GM06990 (cell line): Measurements from ENCODE around the gene BTK.

Experiments used
- DNase-seq: peaks from one replicate; pipeline ENCODE4 v3.0.0-alpha.2; 2011; ENCODE audit not compliant: insufficient read length; ENCODE audit errors: extremely low read depth
- H3K27me3 ChIP-seq: replicated peaks from 2 replicates; pipeline ENCODE4 v1.6.0; 2011; ENCODE audit warnings: low read length; ENCODE audit not compliant: control insufficient read depth, insufficient read depth
- H3K36me3 ChIP-seq: 2 replicates; pipeline ENCODE4 v1.5.1; 2011; ENCODE audit warnings: low read length; ENCODE audit not compliant: control insufficient read depth, insufficient read depth
- H3K4me3 ChIP-seq: replicated peaks from 2 replicates; pipeline ENCODE4 v1.5.1; 2011; ENCODE audit warnings: low read depth, mild to moderate bottlenecking, control low read depth, low read length
- CTCF ChIP-seq: IDR thresholded peaks from 2 replicates; pipeline ENCODE4 v1.5.1; 2011; ENCODE audit warnings: low read length, control low read depth, mild to moderate bottlenecking, inconsistent platforms; ENCODE audit not compliant: insufficient read depth, poor library complexity, severe bottlenecking

Gene BTK

DNA sequence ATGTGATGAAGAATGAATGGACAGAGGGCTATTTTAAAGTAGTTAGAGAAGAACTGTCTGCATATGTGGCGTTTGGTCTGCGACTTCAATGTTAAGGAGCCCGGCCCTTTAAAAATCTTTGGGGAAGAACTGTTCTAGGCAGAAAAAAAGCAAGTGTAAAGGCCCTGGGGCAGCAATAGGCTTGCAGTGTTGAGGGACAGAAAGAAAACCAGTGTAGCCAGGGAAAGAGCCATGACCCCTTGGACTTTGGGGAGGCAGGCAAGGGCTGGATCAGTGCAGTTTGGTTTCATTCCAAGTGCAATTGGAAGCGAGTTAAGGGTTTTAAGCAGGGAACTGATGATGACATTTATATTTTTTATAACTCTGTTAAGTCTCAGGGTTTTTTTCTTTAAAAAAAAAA lies 13.8 kb upstream of the BTK start:
- no peak for DNase-seq
- Histone ChIP-seq H3K36me3 (no peaks in the 10 kb centered on the region; the same call in 1 of the 2 replicates), H3K4me3 (no peak overlapping the region), H3K27me3 (no peaks in the 10 kb centered on the region)
- TF ChIP-seq CTCF, result no peak

- H3K27me3 ChIP-seq, result no peaks in the 10 kb centered on the region
- no peak overlapping the region for H3K4me3 ChIP-seq
- no peaks in the 10 kb centered on the region; the same call in 1 of the 2 replicates for H3K36me3 ChIP-seq
- no peak for DNase-seq
- TF ChIP-seq CTCF, result no peak
Observed at GRCh38 chrX:101398694-101399093, 12.7 kb upstream of the BTK start.

DNA sequence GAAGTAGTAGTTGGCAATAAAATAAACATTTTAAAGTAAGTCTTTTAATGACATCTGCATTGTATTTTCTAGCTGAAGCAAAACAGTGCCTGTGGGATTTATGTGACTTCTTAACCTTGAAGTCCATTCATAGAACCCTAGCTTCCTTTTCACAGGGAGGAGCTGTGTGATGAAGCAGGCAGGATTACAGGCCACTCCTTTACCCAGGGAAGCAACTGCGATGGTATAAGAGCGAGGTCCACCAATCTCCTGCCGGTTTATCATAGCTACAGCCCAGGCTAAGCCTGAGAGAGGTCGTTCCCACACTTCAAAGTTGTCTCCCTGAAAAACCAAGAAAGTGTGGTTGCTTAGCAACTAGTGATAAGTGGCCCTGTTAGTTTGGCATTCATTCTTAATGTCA lies 11.8 kb upstream of the BTK start:
- no peak for TF ChIP-seq CTCF
- H3K36me3 ChIP-seq, result no peaks in the 10 kb centered on the region; the same call in 1 of the 2 replicates
- no peaks in the 10 kb centered on the region for H3K27me3 ChIP-seq
- no peak for DNase-seq
- no peak overlapping the region for H3K4me3 ChIP-seq

DNA sequence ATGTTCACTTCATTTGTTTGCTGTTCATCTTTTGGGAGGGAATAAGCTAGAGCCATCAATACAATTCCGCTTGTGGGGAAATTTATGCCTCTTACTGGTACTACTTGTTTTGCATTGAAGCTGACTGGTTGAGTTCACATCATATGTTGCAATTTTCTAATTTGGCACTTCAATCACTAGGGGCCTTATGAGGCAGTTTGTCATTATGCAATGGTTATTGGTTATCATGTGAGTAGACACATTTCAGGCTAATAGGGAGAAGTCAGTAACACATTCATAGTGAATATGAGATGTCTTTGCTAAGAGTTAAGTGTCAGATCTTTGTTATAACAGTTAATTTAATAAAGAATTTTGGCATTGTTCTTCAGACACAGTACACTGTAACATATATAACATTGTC lies 9.8 kb upstream of the BTK start:
- no peak overlapping the region for H3K4me3 ChIP-seq
- no peak for TF ChIP-seq CTCF
- no peaks in the 10 kb centered on the region for H3K27me3 ChIP-seq
- no peak for DNase-seq
- H3K36me3 ChIP-seq, result no peaks in the 10 kb centered on the region; the same call in 1 of the 2 replicates

DNA sequence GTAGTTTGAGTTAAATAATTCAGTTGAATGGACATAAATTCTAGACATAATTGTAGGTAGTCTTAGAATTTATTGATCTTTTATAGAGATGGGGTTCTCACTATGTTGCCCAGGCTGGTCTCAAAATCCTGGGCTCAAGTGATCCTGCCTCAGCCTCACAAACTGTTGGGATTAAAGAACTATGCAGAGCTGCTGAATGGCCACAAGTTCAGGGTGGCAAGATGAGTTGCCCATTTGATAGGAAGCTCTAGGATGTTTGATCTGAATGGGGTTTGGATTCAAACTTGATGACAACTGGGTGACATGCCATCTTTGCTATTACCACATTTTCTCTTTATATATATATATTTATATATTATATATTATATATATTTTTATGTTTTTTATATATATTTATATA lies 8.4 kb upstream of the BTK start:
- no peak for TF ChIP-seq CTCF
- no peaks in the 10 kb centered on the region; the same call in 1 of the 2 replicates for H3K36me3 ChIP-seq
- H3K27me3 ChIP-seq, result no peaks in the 10 kb centered on the region
- DNase-seq, result no peak
- H3K4me3 ChIP-seq, result no peak overlapping the region
